A549 (cell line): Measurements from ENCODE around the gene HSD17B2. TPM values are rescaled to one million over a fixed set of nuclear protein-coding genes. Genes with fewer than 3 reads are reported as not detected.

Source experiments
- ATAC-seq, 2 experiments: fragments of 200-7000 bp in 1 of 2; fragments of >200 bp in 1 of 2; cut with Nextera tagmentation in 1 of 2; cut with Tn5 transposase in 1 of 2; 3 replicates each; pipeline versions ENCODE4 v1.8.0 to v1.9.1; 2018 to 2020; ENCODE audit warnings: mild to moderate bottlenecking in 1 of 2, moderate library complexity in 1 of 2
- CTCF ChIA-PET: fragments of 300-600 bp; sonication (Branson Sonifier 250); formaldehyde crosslinking; extraction: SDS; loops from one replicate; lab custom pipeline; 2021; ENCODE audit warnings: antibody characterized with exemption, inconsistent platforms; lab: Yijun Ruan, JAX
- POLR2A ChIA-PET: fragments of 350-600 bp; formaldehyde crosslinking; extraction: SDS; loops from one replicate; lab custom pipeline; 2021; ENCODE audit warnings: antibody characterized with exemption, inconsistent platforms; lab: Yijun Ruan, JAX
- DNase-seq, 2 experiments: peaks; one replicate each; pipeline versions ENCODE4 v3.0.0 to v3.0.0-alpha.2; 2011 to 2016; ENCODE audit warnings: low read depth in 1 of 2, low spot score in 1 of 2
- FAIRE-seq: peaks from 2 replicates; lab custom pipeline; 2011; peaks lifted over from hg19 to GRCh38; lab: Jason Lieb, UNC
- H3K27ac ChIP-seq, 2 experiments: fragments of >200 bp; sonication (Bioruptor Twin); formaldehyde crosslinking; 3 replicates each; pipeline ENCODE4 v1.5.1; 2016 to 2017
- H3K4me1 ChIP-seq: fragments of >200 bp; sonication (Bioruptor Twin); formaldehyde crosslinking; 3 replicates; pipeline ENCODE4 v1.6.1; 2016
- H3K4me2 ChIP-seq: fragments of >200 bp; sonication (Bioruptor Twin); formaldehyde crosslinking; 3 replicates; pipeline ENCODE4 v1.6.1; 2016
- H3K4me3 ChIP-seq: fragments of >200 bp; sonication (Bioruptor Twin); formaldehyde crosslinking; 3 replicates; pipeline ENCODE4 v1.5.1; 2016
- H3K9me3 ChIP-seq: fragments of >200 bp; sonication (Bioruptor Twin); formaldehyde crosslinking; 3 replicates; pipeline ENCODE4 v1.6.1; 2016
- BCL3 ChIP-seq: fragments of >200 bp; sonication (Bioruptor Twin); formaldehyde crosslinking; IDR thresholded peaks from 3 replicates; pipeline ENCODE4 v1.6.1; 2016
- BHLHE40 ChIP-seq: IDR thresholded peaks from 2 replicates; pipeline ENCODE4 v1.6.1; 2012; ENCODE audit warnings: low read depth, low read length, inconsistent platforms
- CBX8 ChIP-seq: fragments of 200-600 bp; sonication (generic); IDR thresholded peaks from 2 replicates; pipeline ENCODE4 v1.6.1; 2016
- CHD2 ChIP-seq: fragments of 150-350 bp; IDR thresholded peaks from 2 replicates; pipeline ENCODE4 v1.6.1; 2014; ENCODE audit warnings: low read length; ENCODE audit not compliant: partially characterized antibody
- CHD4 ChIP-seq: fragments of 200-600 bp; sonication (generic); IDR thresholded peaks from 2 replicates; pipeline ENCODE4 v1.6.1; 2016; ENCODE audit warnings: antibody characterized with exemption, mild to moderate bottlenecking, borderline replicate concordance
- CTCF ChIP-seq: fragments of >200 bp; sonication (Bioruptor Twin); formaldehyde crosslinking; IDR thresholded peaks from 3 replicates; pipeline ENCODE4 v1.5.1; 2016
- HDAC2 ChIP-seq: fragments of 200-600 bp; sonication (generic); IDR thresholded peaks from 2 replicates; pipeline ENCODE4 v1.6.1; 2016
- HOXB13 ChIP-seq: fragments of 250-450 bp; sonication (Bioruptor Pico); IDR thresholded peaks from 2 replicates; pipeline ENCODE4 v1.5.0; 2020; ENCODE audit warnings: low read depth, mild to moderate bottlenecking, moderate library complexity
- KDM1A ChIP-seq: fragments of 200-600 bp; sonication (generic); IDR thresholded peaks from 2 replicates; pipeline ENCODE4 v1.6.1; 2016; ENCODE audit warnings: low read depth, mild to moderate bottlenecking
- NFE2L2 ChIP-seq: fragments of 150-350 bp; conservative IDR thresholded peaks from 2 replicates; pipeline ENCODE4 v1.6.1; 2014; ENCODE audit warnings: low read length
- NR3C1 ChIP-seq: fragments of >200 bp; sonication (Bioruptor Twin); formaldehyde crosslinking; IDR thresholded peaks from 3 replicates; pipeline ENCODE4 v1.6.1; 2017
- RAD21 ChIP-seq, 2 experiments: fragments of >200 bp in 1 of 2; sonication (Bioruptor Twin) in 1 of 2; formaldehyde crosslinking in 1 of 2; IDR thresholded peaks in 1 of 2; conservative IDR thresholded peaks in 1 of 2; 2 replicates in 1 of 2; 3 replicates in 1 of 2; pipeline ENCODE4 v1.6.1; 2012 to 2018; ENCODE audit warnings: inconsistent platforms in 1 of 2
- RARB ChIP-seq: fragments of 250-450 bp; sonication (Bioruptor Pico); IDR thresholded peaks from 2 replicates; pipeline ENCODE4 v1.8.0; 2021; ENCODE audit warnings: mild to moderate bottlenecking, moderate library complexity
- SMC3 ChIP-seq: fragments of >200 bp; sonication (Bioruptor Twin); formaldehyde crosslinking; IDR thresholded peaks from 3 replicates; pipeline ENCODE4 v1.6.1; 2018; ENCODE audit warnings: inconsistent platforms
- ZSCAN20 ChIP-seq: fragments of 250-450 bp; sonication (Bioruptor Pico); IDR thresholded peaks from 2 replicates; pipeline ENCODE4 v1.8.0; 2022; ENCODE audit warnings: mild to moderate bottlenecking, moderate library complexity
- WGBS: methylation state at CpG from one replicate; pipeline ENCODE4 v1.1.6; 2017; ENCODE audit errors: missing lambda C conversion rate; 5-methylcytosine and 5-hydroxymethylcytosine counted together
- polyA plus RNA-seq, 4 experiments: library from polyadenylated mRNA; depleted of rRNA in 3 of 4; stranded (reverse); fragments of >200 nt; fragmentation: RNase III in 1 of 4; extraction: RNeasy Plus Mini Kit Qiagen cat#74134 plus additional on column Dnase treatment in 1 of 4; gene quantifications; 2 replicates in 3 of 4; 3 replicates in 1 of 4; pipeline ENCODE4 v1.2.3, GENCODE V29; 2011 to 2017
- TF ChIP-seq, protein P1 (sequence below): fragments of >200 bp; sonication (Bioruptor Twin); formaldehyde crosslinking; IDR thresholded peaks from 2 replicates; pipeline ENCODE4 v1.6.1; 2016
- TF ChIP-seq, protein P2 (sequence below): IDR thresholded peaks from 2 replicates; pipeline ENCODE4 v1.6.1; 2012; ENCODE audit warnings: low read depth, borderline replicate concordance
- TF ChIP-seq, protein P3 (sequence below): fragments of 250-450 bp; sonication (Bioruptor Pico); IDR thresholded peaks from 2 replicates; pipeline ENCODE4 v1.5.0; 2021; ENCODE audit warnings: mild to moderate bottlenecking, moderate library complexity, borderline replicate concordance

HSD17B2 gene
- polyA plus RNA-seq, 2 of the 4 experiments (the other 2 are of a cell fraction) = 0.03 TPM; not detected in 1

GRCh38 chr16:82043680-82044584 is 8.9 kb downstream of the HSD17B2 start:
- DNase-seq = no peak
- Histone ChIP-seq H3K4me2 (no peak overlapping the region), H3K4me1 (no peaks in the 10 kb centered on the region), H3K4me3 (no peak overlapping the region), H3K9me3 (no peaks in the 10 kb centered on the region), H3K27ac (no peak overlapping the region)
- 30% methylated on average over 6 of the region's 6 CpGs for WGBS
- TF ChIP-seq HOXB13 (CRISPR knock-in tag) = no peak
- no peak for TF ChIP-seq ZSCAN20
- TF ChIP-seq CBX8 = 0 out of 2 replicates have a peak, but pooled peaks have one; percentile 42
- TF ChIP-seq SMC3 = no peak
- no peak for TF ChIP-seq NR3C1
- TF ChIP-seq RARB = no peak
- no peak for ATAC-seq
- ChIA-PET POLR2A (no interaction called here), CTCF (interaction anchor here (1.0 to 1.1 kb wide), 2 partner anchors 11 to 19 kb away, joined by 3 read pairs; no protein-coding TSS in a partner anchor)
- FAIRE-seq = no peak

GRCh38 chr16:82044585-82044911 is 9.5 kb downstream of the HSD17B2 start:
- Histone ChIP-seq H3K4me2 (no peak overlapping the region), H3K27ac (no peak overlapping the region), H3K4me3 (no peak overlapping the region), H3K9me3 (no peaks in the 10 kb centered on the region), H3K4me1 (no peaks in the 10 kb centered on the region)
- 34% methylated on average over 3 of the region's 3 CpGs for WGBS
- DNase-seq (no peak), ATAC-seq (0 out of 6 replicates have a peak, but pooled peaks of 1 of the 2 experiments have one; percentile 20), FAIRE-seq (no peak)
- ChIA-PET CTCF (interaction anchor here (1.0 to 1.1 kb wide), 2 partner anchors 12 to 19 kb away, joined by 3 read pairs; no protein-coding TSS in a partner anchor), POLR2A (interaction anchor here (0.6 kb wide), 1 partner anchor 119 kb away, joined by 4 read pairs; no protein-coding TSS in a partner anchor)
- TF ChIP-seq BCL3 (no peak), KDM1A (no peak), CHD4 (no peak)
- TF ChIP-seq, protein P1, sequence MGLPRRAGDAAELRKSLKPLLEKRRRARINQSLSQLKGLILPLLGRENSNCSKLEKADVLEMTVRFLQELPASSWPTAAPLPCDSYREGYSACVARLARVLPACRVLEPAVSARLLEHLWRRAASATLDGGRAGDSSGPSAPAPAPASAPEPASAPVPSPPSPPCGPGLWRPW = no peak
- TF ChIP-seq, protein P2, sequence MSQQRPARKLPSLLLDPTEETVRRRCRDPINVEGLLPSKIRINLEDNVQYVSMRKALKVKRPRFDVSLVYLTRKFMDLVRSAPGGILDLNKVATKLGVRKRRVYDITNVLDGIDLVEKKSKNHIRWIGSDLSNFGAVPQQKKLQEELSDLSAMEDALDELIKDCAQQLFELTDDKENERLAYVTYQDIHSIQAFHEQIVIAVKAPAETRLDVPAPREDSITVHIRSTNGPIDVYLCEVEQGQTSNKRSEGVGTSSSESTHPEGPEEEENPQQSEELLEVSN = no peak

- Histone ChIP-seq H3K4me3 (no peak overlapping the region), H3K9me3 (no peaks in the 10 kb centered on the region), H3K27ac (no peak overlapping the region), H3K4me1 (no peaks in the 10 kb centered on the region), H3K4me2 (no peak overlapping the region)
- POLR2A ChIA-PET = no interaction called here
- DNase-seq (no peak), ATAC-seq (no peak), FAIRE-seq (no peak)
- WGBS = 8% methylated on average over 2 of the region's 2 CpGs
- TF ChIP-seq CBX8 = no peak
- TF ChIP-seq BHLHE40 = no peak
- no peak for TF ChIP-seq RAD21 (conservative IDR thresholded peaks at IDR 0.05 in 1 of 2, IDR thresholded peaks at IDR 0.05 in 1 of 2)
- no peak for TF ChIP-seq NFE2L2
- no peak for TF ChIP-seq CTCF
- TF ChIP-seq ZSCAN20 = no peak
- TF ChIP-seq, protein P3, sequence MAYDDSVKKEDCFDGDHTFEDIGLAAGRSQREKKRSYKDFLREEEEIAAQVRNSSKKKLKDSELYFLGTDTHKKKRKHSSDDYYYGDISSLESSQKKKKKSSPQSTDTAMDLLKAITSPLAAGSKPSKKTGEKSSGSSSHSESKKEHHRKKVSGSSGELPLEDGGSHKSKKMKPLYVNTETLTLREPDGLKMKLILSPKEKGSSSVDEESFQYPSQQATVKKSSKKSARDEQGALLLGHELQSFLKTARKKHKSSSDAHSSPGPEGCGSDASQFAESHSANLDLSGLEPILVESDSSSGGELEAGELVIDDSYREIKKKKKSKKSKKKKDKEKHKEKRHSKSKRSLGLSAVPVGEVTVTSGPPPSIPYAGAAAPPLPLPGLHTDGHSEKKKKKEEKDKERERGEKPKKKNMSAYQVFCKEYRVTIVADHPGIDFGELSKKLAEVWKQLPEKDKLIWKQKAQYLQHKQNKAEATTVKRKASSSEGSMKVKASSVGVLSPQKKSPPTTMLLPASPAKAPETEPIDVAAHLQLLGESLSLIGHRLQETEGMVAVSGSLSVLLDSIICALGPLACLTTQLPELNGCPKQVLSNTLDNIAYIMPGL (CRISPR knock-in tag) = no peak
- no peak for TF ChIP-seq CHD2
- no peak for TF ChIP-seq HDAC2
- CTCF ChIA-PET = interaction anchor here (1.0 to 2.0 kb wide), 2 partner anchors 14 to 218 kb away, joined by 3 to 6 read pairs; no protein-coding TSS in a partner anchor
Measured at GRCh38 chr16:82045465-82045864, 10.4 kb downstream of the HSD17B2 start.
